Esophagus squamous epithelium (tissue), 4 donors: ENCODE measurements around the gene LPP.

Experiments used
- CTCF ChIP-seq, 6 experiments: fragments of 450-650 bp in 4 of 6; fragments of 200-600 bp in 2 of 6; sonication (generic) in 2 of 6; IDR thresholded peaks; one replicate each; pipeline ENCODE4 v1.5.1; 2016 to 2019; ENCODE audit warnings: antibody characterized with exemption in 6 of 6, mild to moderate bottlenecking in 4 of 6, moderate library complexity in 4 of 6
- POLR2A ChIP-seq, 4 donors: fragments of 450-650 bp; IDR thresholded peaks; one replicate each; pipeline ENCODE4 v1.6.1; 2017; ENCODE audit warnings: antibody characterized with exemption in 4 of 4, mild to moderate bottlenecking in 4 of 4, moderate library complexity in 3 of 4

DNA sequence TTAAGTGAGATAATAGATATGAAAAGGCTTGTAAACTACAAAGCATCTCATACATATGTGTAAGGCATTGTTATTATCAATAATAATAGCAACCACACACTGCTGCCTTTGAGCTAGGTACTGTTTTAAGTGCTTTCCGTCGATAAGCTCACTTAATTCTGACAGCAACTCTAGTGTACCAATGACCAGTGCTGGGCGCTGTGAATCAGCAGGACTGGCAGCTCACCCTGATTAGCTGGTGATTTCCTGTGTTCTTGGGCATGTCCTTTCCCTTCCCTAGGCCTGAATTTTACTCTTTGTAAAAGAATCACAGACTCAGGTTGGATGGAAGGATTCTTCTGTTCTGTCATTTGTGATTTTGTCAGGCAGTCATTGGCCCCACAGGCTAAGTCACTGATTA, 215.6 kb downstream of the LPP start:
- TF ChIP-seq POLR2A (IDR thresholded peaks at IDR 0.05) (no peak), CTCF (IDR thresholded peaks at IDR 0.05) (no peak)
